HepG2 (cell line): ENCODE data around the gene PHYH. TPM values are rescaled to one million over a fixed set of nuclear protein-coding genes. Genes with fewer than 3 reads are reported as not detected.

ENCODE experiments used
- CBX2 ChIP-seq, 2 experiments: fragments of 200-600 bp in 1 of 2; sonication (generic); formaldehyde crosslinking in 1 of 2; IDR thresholded peaks; 2 replicates each; pipeline versions ENCODE4 v1.7.0 to v1.8.1; 2018 to 2022; ENCODE audit warnings: low read depth in 2 of 2, low read length in 1 of 2, mild to moderate bottlenecking in 1 of 2, missing genetic modification reagents in 1 of 2
- CENPX ChIP-seq: sonication (generic); formaldehyde crosslinking; IDR thresholded peaks from 2 replicates; pipeline ENCODE4 v1.9.0; 2021; ENCODE audit warnings: mild to moderate bottlenecking, missing genetic modification reagents, moderate library complexity
- CREBL2 ChIP-seq: sonication (generic); formaldehyde crosslinking; IDR thresholded peaks from 2 replicates; pipeline ENCODE4 v1.8.1; 2023; ENCODE audit warnings: missing genetic modification reagents, mild to moderate bottlenecking, borderline replicate concordance
- FOXJ3 ChIP-seq: sonication (generic); formaldehyde crosslinking; IDR thresholded peaks from 2 replicates; pipeline ENCODE4 v1.4.0; 2020; ENCODE audit warnings: missing genetic modification reagents, mild to moderate bottlenecking, borderline replicate concordance
- HNF4G ChIP-seq, 2 experiments: sonication (generic) in 1 of 2; formaldehyde crosslinking in 1 of 2; IDR thresholded peaks; 2 replicates each; pipeline versions ENCODE4 v1.4.0 to v1.6.1; 2011 to 2020; ENCODE audit warnings: borderline replicate concordance in 2 of 2, low read depth in 2 of 2, mild to moderate bottlenecking in 2 of 2, low read length in 1 of 2, missing genetic modification reagents in 1 of 2, moderate library complexity in 1 of 2
- IRF9 ChIP-seq: sonication (generic); formaldehyde crosslinking; IDR thresholded peaks from 2 replicates; pipeline ENCODE4 v1.8.0; 2022; ENCODE audit warnings: missing genetic modification reagents, mild to moderate bottlenecking, borderline replicate concordance
- PAF1 ChIP-seq: IDR thresholded peaks from 2 replicates; pipeline ENCODE4 v1.6.1; 2016; ENCODE audit warnings: missing genetic modification reagents, missing compliant biosample characterization
- REL ChIP-seq: sonication (generic); formaldehyde crosslinking; conservative IDR thresholded peaks from 2 replicates; pipeline ENCODE4 v1.8.0; 2022; ENCODE audit warnings: mild to moderate bottlenecking, missing genetic modification reagents, moderate library complexity
- RXRA ChIP-seq: sonication (generic); formaldehyde crosslinking; IDR thresholded peaks from 2 replicates; pipeline ENCODE4 v1.5.1; 2020; ENCODE audit warnings: missing genetic modification reagents
- SNAPC5 ChIP-seq: sonication (generic); formaldehyde crosslinking; IDR thresholded peaks from 2 replicates; pipeline ENCODE4 v1.8.1; 2023; ENCODE audit warnings: mild to moderate bottlenecking, missing genetic modification reagents, borderline replicate concordance
- SOX5 ChIP-seq: IDR thresholded peaks from 2 replicates; pipeline ENCODE4 v1.6.1; 2016; ENCODE audit warnings: borderline replicate concordance
- TCF7 ChIP-seq: sonication (generic); IDR thresholded peaks from 2 replicates; pipeline ENCODE4 v1.6.1; 2016; ENCODE audit warnings: antibody characterized with exemption, low read depth
- TEAD2 ChIP-seq: sonication (generic); formaldehyde crosslinking; IDR thresholded peaks from 2 replicates; pipeline ENCODE4 v1.9.0; 2021; ENCODE audit warnings: missing genetic modification reagents
- TEAD3 ChIP-seq: optimal IDR thresholded peaks from 2 replicates; pipeline ENCODE3; 2016; ENCODE audit warnings: borderline replicate concordance
- THAP9 ChIP-seq: sonication (generic); formaldehyde crosslinking; IDR thresholded peaks from 2 replicates; pipeline ENCODE4; 2020; ENCODE audit warnings: missing genetic modification reagents, mild to moderate bottlenecking, borderline replicate concordance
- USF2 ChIP-seq, 2 experiments: sonication (generic) in 1 of 2; formaldehyde crosslinking in 1 of 2; IDR thresholded peaks; 2 replicates each; pipeline versions ENCODE4 v1.5.1 to v1.6.1; 2011 to 2020; ENCODE audit warnings: borderline replicate concordance in 1 of 2, low read depth in 1 of 2, low read length in 1 of 2, mild to moderate bottlenecking in 1 of 2, missing genetic modification reagents in 1 of 2, moderate library complexity in 1 of 2
- ZBTB14 ChIP-seq: sonication (generic); formaldehyde crosslinking; IDR thresholded peaks from 2 replicates; pipeline ENCODE4 v1.4.0; 2020; ENCODE audit warnings: missing genetic modification reagents
- ZNF232 ChIP-seq: sonication (generic); formaldehyde crosslinking; IDR thresholded peaks from 2 replicates; pipeline ENCODE4 v1.4.0; 2020; ENCODE audit warnings: missing genetic modification reagents, borderline replicate concordance
- ZNF350 ChIP-seq: sonication (generic); formaldehyde crosslinking; IDR thresholded peaks from 2 replicates; pipeline ENCODE4 v1.4.0; 2020; ENCODE audit warnings: mild to moderate bottlenecking, low read depth, missing genetic modification reagents, borderline replicate concordance
- ZNF605 ChIP-seq: sonication (generic); formaldehyde crosslinking; IDR thresholded peaks from 2 replicates; pipeline ENCODE4 v1.8.0; 2022; ENCODE audit warnings: mild to moderate bottlenecking, missing genetic modification reagents
- ZNF670 ChIP-seq: sonication (generic); formaldehyde crosslinking; IDR thresholded peaks from 2 replicates; pipeline ENCODE4 v1.8.0; 2022; ENCODE audit warnings: mild to moderate bottlenecking, missing genetic modification reagents, borderline replicate concordance
- polyA plus RNA-seq, 8 experiments: library from polyadenylated mRNA; depleted of rRNA in 3 of 8; stranded (reverse) in 7 of 8; unstranded in 1 of 8; fragments of >200 nt; fragmentation: Illumina TruSeq in 4 of 8; extraction: Trizol in 4 of 8; gene quantifications; 2 replicates each; pipeline versions ENCODE4 v1.2.1 to v1.2.3, GENCODE V29; 2011 to 2016; ENCODE audit warnings: low read depth in 4 of 8, missing spikeins in 1 of 8, mixed read lengths in 1 of 8; ENCODE audit not compliant: insufficient read depth in 1 of 8
- total RNA-seq, 5 experiments: library from RNA; depleted of rRNA; stranded (reverse); fragments of >200 nt; fragmentation: Illumina TruSeq; extraction: Trizol; gene quantifications; 2 replicates each; pipeline ENCODE4 v1.2.3, GENCODE V29; 2016; ENCODE audit warnings: low read depth in 1 of 5

PHYH gene
- total and polyA plus RNA-seq, 2 of the 13 experiments (the other 11 are each of a cell fraction or from before 2014, with no cell fraction given) = 27.2 to 34.5 TPM

- TF ChIP-seq IRF9 (CRISPR knock-in tag) (0 out of 2 replicates have a peak, but pooled peaks have one; percentile 79), ZNF350 (0 out of 2 replicates have a peak, but pooled peaks have one; percentile 14), ZNF605 (CRISPR knock-in tag) (peak; percentile 29; the same call in 1 of the 2 replicates), PAF1 (CRISPR knock-in tag) (no peak), HNF4G (IDR thresholded peaks at IDR 0.05; ENCODE audit: borderline replicate concordance, low read depth, low read length) (no peak), HNF4G (CRISPR knock-in tag; IDR thresholded peaks at IDR 0.05; ENCODE audit: borderline replicate concordance, low read depth) (no peak), FOXJ3 (CRISPR knock-in tag) (no peak; the same call in 1 of the 2 replicates), REL (CRISPR knock-in tag) (no peak), ZNF670 (no peak), TEAD3 (CRISPR knock-in tag) (no peak), CREBL2 (CRISPR knock-in tag) (no peak), TEAD2 (CRISPR knock-in tag) (no peak), SOX5 (CRISPR knock-in tag) (no peak), SNAPC5 (no peak), CENPX (no peak), CBX2 (IDR thresholded peaks at IDR 0.05; ENCODE audit: low read depth, low read length) (no peak), CBX2 (CRISPR knock-in tag; IDR thresholded peaks at IDR 0.05; ENCODE audit: low read depth) (no peak), TCF7 (no peak), THAP9 (CRISPR knock-in tag) (0 out of 2 replicates have a peak, but pooled peaks have one; percentile 23), ZBTB14 (CRISPR knock-in tag) (no peak), USF2 (IDR thresholded peaks at IDR 0.05; ENCODE audit: low read depth, low read length) (no peak), USF2 (CRISPR knock-in tag; IDR thresholded peaks at IDR 0.05; ENCODE audit: borderline replicate concordance) (no peak), ZNF232 (0 out of 2 replicates have a peak, but pooled peaks have one; percentile 52), RXRA (CRISPR knock-in tag) (no peak)
Measured at GRCh38 chr10:13272164-13272571, 27.7 kb downstream of the PHYH start (continued).
